Spleen (tissue), 7 donors: ENCODE results near the gene ANKRD6.

Experiments used
- POLR2A ChIP-seq, 3 donors: fragments of 450-650 bp; IDR thresholded peaks; one replicate each; pipeline ENCODE4 v1.5.1; 2017; ENCODE audit warnings: antibody characterized with exemption in 3 of 3, mild to moderate bottlenecking in 1 of 3
- POLR2AphosphoS5 ChIP-seq, 3 donors: sonication (generic); formaldehyde crosslinking; IDR thresholded peaks; one replicate each; pipeline ENCODE4 v1.5.1; 2017; ENCODE audit warnings: antibody characterized with exemption in 3 of 3
- TF ChIP-seq, protein P1 (sequence below), 11 experiments: fragments of 200-600 bp in 7 of 11; fragments of 450-650 bp in 4 of 11; sonication (generic) in 4 of 11; IDR thresholded peaks in 8 of 11; conservative IDR thresholded peaks in 3 of 11; 1 replicate in 7 of 11; 2 replicates in 4 of 11; pipeline versions ENCODE4 v1.4.0 to v1.8.0; 2016 to 2021; ENCODE audit warnings: antibody characterized with exemption in 11 of 11, inconsistent platforms in 4 of 11, mild to moderate bottlenecking in 1 of 11
- donor health status: DM: no; HTN: no; CAD: no; lungs with moderate emphysema.
- donor health status: DM: no; HTN: no; CAD: no.
- donor health status: DM: no; HTN: no; CAD: no.

DNA sequence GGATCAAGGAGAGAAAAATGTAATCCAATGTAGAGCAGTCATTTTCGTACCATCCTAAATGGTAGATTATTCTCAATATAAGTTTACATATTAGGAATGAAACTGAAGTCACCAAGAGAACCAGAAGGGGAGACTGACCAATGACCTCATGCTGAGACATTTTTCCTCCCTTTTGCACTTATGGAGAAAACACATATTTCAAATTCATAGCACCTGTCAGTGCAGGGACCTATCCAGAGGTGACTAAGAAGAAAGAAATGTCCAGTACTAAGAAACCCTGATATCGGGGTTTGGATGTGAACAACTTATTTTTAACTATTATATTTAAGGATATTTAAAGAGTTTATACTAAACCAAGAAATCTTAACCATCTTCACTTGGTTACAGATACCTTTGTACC is 222.2 kb downstream of the ANKRD6 start:
- TF ChIP-seq, protein P1, sequence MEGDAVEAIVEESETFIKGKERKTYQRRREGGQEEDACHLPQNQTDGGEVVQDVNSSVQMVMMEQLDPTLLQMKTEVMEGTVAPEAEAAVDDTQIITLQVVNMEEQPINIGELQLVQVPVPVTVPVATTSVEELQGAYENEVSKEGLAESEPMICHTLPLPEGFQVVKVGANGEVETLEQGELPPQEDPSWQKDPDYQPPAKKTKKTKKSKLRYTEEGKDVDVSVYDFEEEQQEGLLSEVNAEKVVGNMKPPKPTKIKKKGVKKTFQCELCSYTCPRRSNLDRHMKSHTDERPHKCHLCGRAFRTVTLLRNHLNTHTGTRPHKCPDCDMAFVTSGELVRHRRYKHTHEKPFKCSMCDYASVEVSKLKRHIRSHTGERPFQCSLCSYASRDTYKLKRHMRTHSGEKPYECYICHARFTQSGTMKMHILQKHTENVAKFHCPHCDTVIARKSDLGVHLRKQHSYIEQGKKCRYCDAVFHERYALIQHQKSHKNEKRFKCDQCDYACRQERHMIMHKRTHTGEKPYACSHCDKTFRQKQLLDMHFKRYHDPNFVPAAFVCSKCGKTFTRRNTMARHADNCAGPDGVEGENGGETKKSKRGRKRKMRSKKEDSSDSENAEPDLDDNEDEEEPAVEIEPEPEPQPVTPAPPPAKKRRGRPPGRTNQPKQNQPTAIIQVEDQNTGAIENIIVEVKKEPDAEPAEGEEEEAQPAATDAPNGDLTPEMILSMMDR (IDR thresholded peaks at IDR 0.05 in 8 of 11, conservative IDR thresholded peaks at IDR 0.05 in 3 of 11): no peak
- TF ChIP-seq POLR2AphosphoS5 (IDR thresholded peaks at IDR 0.05): no peak
- no peak for TF ChIP-seq POLR2A (IDR thresholded peaks at IDR 0.05)
